HCT116 (cell line): ENCODE data around the gene HMGCLL1. TPM values are rescaled to one million over a fixed set of nuclear protein-coding genes. Genes with fewer than 3 reads are reported as not detected.

Experiments used
- ATAC-seq: fragments of 200-7000 bp; cut with Tn5 transposase; 2 replicates; pipeline ENCODE4 v1.9.1; 2020; ENCODE audit warnings: mild to moderate bottlenecking, moderate library complexity
- BruUV-seq: library from RNA; stranded (reverse); fragments of 400-500 nt; replicated peaks from 2 replicates; lab custom pipeline; 2021; lab: Mats Ljungman, UMichigan
- CTCF ChIA-PET: fragments of 300-600 bp; sonication (Branson Sonifier 250); formaldehyde crosslinking; loops from one replicate; lab custom pipeline; 2021; ENCODE audit warnings: antibody characterized with exemption; lab: Charles Lee
- POLR2A ChIA-PET: fragments of 300-600, 350-600 bp; sonication (Branson Sonifier 250); formaldehyde crosslinking; loops from one replicate; lab custom pipeline; 2021; ENCODE audit warnings: antibody characterized with exemption; lab: Charles Lee
- RAD21 ChIA-PET, 2 experiments: fragments of 300-600 bp; sonication (Branson Sonifier 250); formaldehyde crosslinking; loops; one replicate each; lab custom pipeline; 2023; ENCODE audit warnings: low total read pairs in 2 of 2; ENCODE audit not compliant: uncharacterized antibody in 2 of 2, unreplicated experiment in 2 of 2, low non-redundant PET in 1 of 2; lab: Charles Lee
- DNase-seq: peaks from one replicate; pipeline ENCODE4 v3.0.0-alpha.2; 2010; ENCODE audit warnings: low read depth, low spot score
- H2AFZ ChIP-seq: fragments of 200-600 bp; shearing (Covaris generic), sonication (generic); 2 replicates; pipeline ENCODE4 v1.6.1; 2017; ENCODE audit warnings: low read depth, mixed run types, mixed read lengths, antibody characterized with exemption, low read length; ENCODE audit not compliant: poor library complexity, severe bottlenecking
- H3K27ac ChIP-seq: 2 replicates; pipeline ENCODE4 v1.5.1; 2012; ENCODE audit warnings: low read depth, low read length
- H3K27me3 ChIP-seq: fragments of 200-600 bp; sonication (generic); 2 replicates; pipeline ENCODE4 v1.6.1; 2016; ENCODE audit warnings: mixed run types, low read length, mixed read lengths; ENCODE audit not compliant: insufficient read depth
- H3K36me3 ChIP-seq, 2 experiments: fragments of 200-500 bp in 1 of 2; fragments of 200-600 bp in 1 of 2; sonication (Bioruptor generic) in 1 of 2; sonication (generic) in 1 of 2; 2 replicates each; pipeline versions ENCODE4 v1.5.1 to v1.6.1; 2014 to 2016; ENCODE audit warnings: low read length in 2 of 2, inconsistent platforms in 1 of 2, mixed read lengths in 1 of 2, mixed run types in 1 of 2; ENCODE audit not compliant: insufficient read depth in 2 of 2, control insufficient read depth in 1 of 2
- H3K4me1 ChIP-seq, 2 experiments: fragments of 200-600 bp in 1 of 2; sonication (generic) in 1 of 2; 2 replicates each; pipeline versions ENCODE4 v1.5.1 to v1.6.1; 2012 to 2017; ENCODE audit warnings: low read length in 2 of 2, inconsistent platforms in 1 of 2, mild to moderate bottlenecking in 1 of 2, mixed read lengths in 1 of 2, mixed run types in 1 of 2, moderate library complexity in 1 of 2; ENCODE audit not compliant: insufficient read depth in 2 of 2, control insufficient read depth in 1 of 2
- H3K4me2 ChIP-seq: fragments of 200-600 bp; sonication (generic); 2 replicates; pipeline ENCODE4 v1.6.1; 2017; ENCODE audit warnings: mixed run types, low read length, mixed read lengths
- H3K4me3 ChIP-seq, 2 experiments: fragments of 200-600 bp in 1 of 2; sonication (generic) in 1 of 2; replicated peaks in 1 of 2; 2 replicates each; pipeline ENCODE4 v1.5.1; 2011 to 2016; ENCODE audit warnings: low read length in 2 of 2, control low read depth in 1 of 2, low read depth in 1 of 2, mild to moderate bottlenecking in 1 of 2, mixed read lengths in 1 of 2, mixed run types in 1 of 2
- H3K79me2 ChIP-seq: fragments of 200-600 bp; sonication (generic); 2 replicates; pipeline ENCODE4 v1.6.1; 2017; ENCODE audit warnings: mild to moderate bottlenecking, mixed run types, low read length, moderate library complexity, mixed read lengths; ENCODE audit not compliant: insufficient read depth
- H3K9ac ChIP-seq: fragments of 200-600 bp; sonication (generic); 2 replicates; pipeline ENCODE4 v1.6.1; 2016; ENCODE audit warnings: low read length, mixed read lengths
- H3K9me2 ChIP-seq: fragments of 200-600 bp; sonication (generic), shearing (Covaris generic); 2 replicates; pipeline ENCODE4 v1.6.1; 2017; ENCODE audit warnings: mixed run types, mild to moderate bottlenecking, moderate library complexity; ENCODE audit not compliant: insufficient read depth
- H3K9me3 ChIP-seq, 2 experiments: fragments of 200-500 bp in 1 of 2; fragments of 200-600 bp in 1 of 2; sonication (Bioruptor generic) in 1 of 2; sonication (generic) in 1 of 2; 2 replicates each; pipeline ENCODE4 v1.6.1; 2014 to 2017; ENCODE audit warnings: low read length in 2 of 2, mixed read lengths in 2 of 2, inconsistent platforms in 1 of 2, low read depth in 1 of 2, mild to moderate bottlenecking in 1 of 2, mixed run types in 1 of 2, moderate library complexity in 1 of 2; ENCODE audit not compliant: control insufficient read depth in 1 of 2, insufficient read depth in 1 of 2
- H4K20me1 ChIP-seq: fragments of 200-600 bp; sonication (generic), shearing (Covaris generic); 2 replicates; pipeline ENCODE4 v1.6.1; 2017; ENCODE audit warnings: mixed run types, mild to moderate bottlenecking, moderate library complexity; ENCODE audit not compliant: insufficient read depth
- CEBPB ChIP-seq: IDR thresholded peaks from 2 replicates; pipeline ENCODE4 v1.6.1; 2012; ENCODE audit warnings: low read depth
- EGR1 ChIP-seq: IDR thresholded peaks from 2 replicates; pipeline ENCODE4 v1.6.1; 2012; ENCODE audit warnings: low read depth
- EZH2 ChIP-seq: fragments of 200-600 bp; sonication (generic); IDR thresholded peaks from 2 replicates; pipeline ENCODE4 v1.6.1; 2017; ENCODE audit warnings: antibody characterized with exemption, mixed run types
- EZH2phosphoT487 ChIP-seq: fragments of 200-600 bp; IDR thresholded peaks from 2 replicates; pipeline ENCODE4 v1.6.1; 2018; ENCODE audit warnings: antibody characterized with exemption, borderline replicate concordance
- POLR2A ChIP-seq: IDR thresholded peaks from 2 replicates; pipeline ENCODE4 v1.7.0; 2011; ENCODE audit warnings: borderline replicate concordance; ENCODE audit not compliant: insufficient read depth, insufficient read length; ENCODE audit errors: extremely low read depth
- SRF ChIP-seq: IDR thresholded peaks from 2 replicates; pipeline ENCODE4 v1.6.1; 2012; ENCODE audit warnings: low read depth
- YY1 ChIP-seq: IDR thresholded peaks from 2 replicates; pipeline ENCODE4 v1.6.1; 2011; ENCODE audit warnings: low read length, low read depth, moderate library complexity, mild to moderate bottlenecking; ENCODE audit not compliant: insufficient replicate concordance; ENCODE audit errors: extremely low read depth
- intact Hi-C: fragments of 100-400 bp; cut with micrococcal nuclease; formaldehyde crosslinking; loops from 2 replicates; pipeline ENCODE4 v1.10.0; 2022
- total RNA-seq: library from RNA; stranded (reverse); gene quantifications from one replicate; pipeline ENCODE4 v1.2.1, GENCODE V29; 2021; ENCODE audit not compliant: unreplicated experiment
- TF ChIP-seq, protein P1 (sequence below), 3 experiments: fragments of 200-600 bp in 1 of 3; sonication (generic) in 1 of 3; IDR thresholded peaks in 2 of 3; conservative IDR thresholded peaks in 1 of 3; 2 replicates each; pipeline ENCODE4 v1.5.1; 2012 to 2017; ENCODE audit warnings: low read depth in 2 of 3, low read length in 2 of 3, antibody characterized with exemption in 1 of 3, borderline replicate concordance in 1 of 3, control low read depth in 1 of 3, mild to moderate bottlenecking in 1 of 3, mixed read lengths in 1 of 3, mixed run types in 1 of 3, moderate library complexity in 1 of 3; ENCODE audit not compliant: insufficient read depth in 1 of 3
- TF ChIP-seq, protein P2 (sequence below): IDR thresholded peaks from 2 replicates; pipeline ENCODE4 v1.6.1; 2011; ENCODE audit warnings: mild to moderate bottlenecking, low read length, moderate library complexity; ENCODE audit not compliant: insufficient replicate concordance; ENCODE audit errors: extremely low read depth
- TF ChIP-seq, protein P3 (sequence below): IDR thresholded peaks from 2 replicates; pipeline ENCODE4 v1.6.1; 2012

HMGCLL1 gene
- total RNA-seq, 1 experiment from 2014 or later, result not detected

DNA sequence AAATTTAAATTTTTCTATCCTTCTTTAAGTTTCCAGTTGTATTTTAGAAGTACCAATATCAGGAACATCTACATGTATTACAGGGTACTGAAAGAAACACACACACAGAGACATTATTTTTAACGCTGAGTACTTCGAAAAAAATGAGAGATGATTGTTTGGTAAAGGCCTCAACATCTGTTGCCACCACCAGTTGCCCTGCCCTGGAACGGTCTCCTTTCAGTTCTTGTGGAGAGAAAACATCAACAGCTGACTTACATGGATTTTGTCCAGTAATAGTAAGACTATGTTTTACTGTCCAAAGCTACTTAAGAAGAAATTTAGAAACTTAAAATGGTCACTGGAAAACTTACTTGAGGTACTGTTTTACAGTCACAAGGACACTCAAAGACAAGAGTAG, 16.7 kb downstream of the HMGCLL1 start:
- CTCF ChIA-PET, result no interaction called here
- no peaks in the 10 kb centered on the region for H3K4me1 ChIP-seq
- no peaks in the 10 kb centered on the region; the same call in 1 of the 2 replicates for H4K20me1 ChIP-seq
- DNase-seq (no peak), ATAC-seq (no peak)
- RAD21 ChIA-PET, result no interaction called here
- POLR2A ChIA-PET, result no interaction called here
- H3K27ac ChIP-seq, result no peak overlapping the region
- BruUV-seq, result no TSS peak
- no peak overlapping the region for H3K4me3 ChIP-seq
- intact Hi-C loops, result no loop called here
- peaks cover 71% of the 10 kb centered on the region for H3K27me3 ChIP-seq
- H3K9me2 ChIP-seq, result no peaks in the 10 kb centered on the region
- H3K79me2 ChIP-seq, result no peaks in the 10 kb centered on the region
- TF ChIP-seq, protein P1, sequence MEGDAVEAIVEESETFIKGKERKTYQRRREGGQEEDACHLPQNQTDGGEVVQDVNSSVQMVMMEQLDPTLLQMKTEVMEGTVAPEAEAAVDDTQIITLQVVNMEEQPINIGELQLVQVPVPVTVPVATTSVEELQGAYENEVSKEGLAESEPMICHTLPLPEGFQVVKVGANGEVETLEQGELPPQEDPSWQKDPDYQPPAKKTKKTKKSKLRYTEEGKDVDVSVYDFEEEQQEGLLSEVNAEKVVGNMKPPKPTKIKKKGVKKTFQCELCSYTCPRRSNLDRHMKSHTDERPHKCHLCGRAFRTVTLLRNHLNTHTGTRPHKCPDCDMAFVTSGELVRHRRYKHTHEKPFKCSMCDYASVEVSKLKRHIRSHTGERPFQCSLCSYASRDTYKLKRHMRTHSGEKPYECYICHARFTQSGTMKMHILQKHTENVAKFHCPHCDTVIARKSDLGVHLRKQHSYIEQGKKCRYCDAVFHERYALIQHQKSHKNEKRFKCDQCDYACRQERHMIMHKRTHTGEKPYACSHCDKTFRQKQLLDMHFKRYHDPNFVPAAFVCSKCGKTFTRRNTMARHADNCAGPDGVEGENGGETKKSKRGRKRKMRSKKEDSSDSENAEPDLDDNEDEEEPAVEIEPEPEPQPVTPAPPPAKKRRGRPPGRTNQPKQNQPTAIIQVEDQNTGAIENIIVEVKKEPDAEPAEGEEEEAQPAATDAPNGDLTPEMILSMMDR (IDR thresholded peaks at IDR 0.05 in 2 of 3, conservative IDR thresholded peaks at IDR 0.05 in 1 of 3; ENCODE audit: borderline replicate concordance in 1 of 3, insufficient read depth in 1 of 3, low read depth in 2 of 3, low read length in 2 of 3), result no peak
- TF ChIP-seq EGR1 (no peak), SRF (no peak), EZH2 (no peak), CEBPB (no peak), EZH2phosphoT487 (no peak), YY1 (no peak), POLR2A (no peak)
- TF ChIP-seq, protein P2, sequence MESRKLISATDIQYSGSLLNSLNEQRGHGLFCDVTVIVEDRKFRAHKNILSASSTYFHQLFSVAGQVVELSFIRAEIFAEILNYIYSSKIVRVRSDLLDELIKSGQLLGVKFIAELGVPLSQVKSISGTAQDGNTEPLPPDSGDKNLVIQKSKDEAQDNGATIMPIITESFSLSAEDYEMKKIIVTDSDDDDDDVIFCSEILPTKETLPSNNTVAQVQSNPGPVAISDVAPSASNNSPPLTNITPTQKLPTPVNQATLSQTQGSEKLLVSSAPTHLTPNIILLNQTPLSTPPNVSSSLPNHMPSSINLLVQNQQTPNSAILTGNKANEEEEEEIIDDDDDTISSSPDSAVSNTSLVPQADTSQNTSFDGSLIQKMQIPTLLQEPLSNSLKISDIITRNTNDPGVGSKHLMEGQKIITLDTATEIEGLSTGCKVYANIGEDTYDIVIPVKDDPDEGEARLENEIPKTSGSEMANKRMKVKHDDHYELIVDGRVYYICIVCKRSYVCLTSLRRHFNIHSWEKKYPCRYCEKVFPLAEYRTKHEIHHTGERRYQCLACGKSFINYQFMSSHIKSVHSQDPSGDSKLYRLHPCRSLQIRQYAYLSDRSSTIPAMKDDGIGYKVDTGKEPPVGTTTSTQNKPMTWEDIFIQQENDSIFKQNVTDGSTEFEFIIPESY, result no peak
- TF ChIP-seq, protein P3, sequence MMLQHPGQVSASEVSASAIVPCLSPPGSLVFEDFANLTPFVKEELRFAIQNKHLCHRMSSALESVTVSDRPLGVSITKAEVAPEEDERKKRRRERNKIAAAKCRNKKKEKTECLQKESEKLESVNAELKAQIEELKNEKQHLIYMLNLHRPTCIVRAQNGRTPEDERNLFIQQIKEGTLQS, result no peak
- TF ChIP-seq, all 23 proteins: peak for 0
- Histone ChIP-seq H3K9ac (no peak overlapping the region), H3K9me3 (no peaks in the 10 kb centered on the region), H3K4me2 (no peak overlapping the region), H3K36me3 (no peaks in the 10 kb centered on the region; a peak in 1 of 4 replicates), H2AFZ (no peak overlapping the region)
